ENCODE measurements around the gene LRRN3. TPM values are rescaled to one million over a fixed set of nuclear protein-coding genes. Genes with fewer than 3 reads are reported as not detected.

The LRRN3 gene
- total and polyA plus RNA-seq, 2 donors (not counting 1 experiment from before 2014, with no cell fraction given), result 1.8 to 3.9 TPM

- TF ChIP-seq CTCF (conservative IDR thresholded peaks at IDR 0.05 in 1 of 2, IDR thresholded peaks at IDR 0.05 in 1 of 2; ENCODE audit: low read depth in 1 of 2, low read length in 2 of 2), result no peak
- TF ChIP-seq EZH2 (IDR thresholded peaks at IDR 0.05; ENCODE audit: low read length, missing control alignments), result no peak
- DNase-seq (ENCODE audit: low read depth in 2 of 2), result peak in 1 of 2 donors; percentile 98
- no peaks in the 10 kb centered on the region for H3K36me3 ChIP-seq (ENCODE audit: control insufficient read depth, insufficient read depth, low read length)
- H3K9ac ChIP-seq (ENCODE audit: insufficient read depth, low read length), result no peak overlapping the region
- no peaks in the 10 kb centered on the region for H3K27me3 ChIP-seq (ENCODE audit: control insufficient read depth, insufficient read depth, low read length)
- H3K4me1 ChIP-seq (ENCODE audit: control insufficient read depth, extremely low read depth, insufficient read depth, low read length), result no peaks in the 10 kb centered on the region
- H3K9me3 ChIP-seq (ENCODE audit: control insufficient read depth, insufficient read depth, low read depth, low read length), result no peaks in the 10 kb centered on the region
- no peaks in the 10 kb centered on the region for H3K79me2 ChIP-seq (ENCODE audit: control insufficient read depth, insufficient read depth, low read length)
- no peaks in the 10 kb centered on the region for H4K20me1 ChIP-seq (ENCODE audit: control insufficient read depth, extremely low read depth, insufficient read depth, low read length)
- no peak overlapping the region for H3K27ac ChIP-seq (ENCODE audit: insufficient read depth, low read length)
- no peak overlapping the region for H2AFZ ChIP-seq (ENCODE audit: low read length)
- no peak overlapping the region for H3K4me3 ChIP-seq (replicated peaks in 1 of 4; ENCODE audit: control extremely low read depth in 1 of 4, insufficient read depth in 1 of 4, low read depth in 3 of 4, low read length in 4 of 4)
- no peak overlapping the region for H3K4me2 ChIP-seq (ENCODE audit: extremely low read depth, insufficient read depth, low read length)
Observed at GRCh38 chr7:111076205-111076604, 14.7 kb upstream of the LRRN3 start.

GRCh38 chr7:111077001-111077400 is 13.9 kb upstream of the LRRN3 start:
- Histone ChIP-seq H3K36me3 (ENCODE audit: control insufficient read depth, insufficient read depth, low read length) (no peaks in the 10 kb centered on the region), H3K4me3 (replicated peaks in 1 of 4; ENCODE audit: control extremely low read depth in 1 of 4, insufficient read depth in 1 of 4, low read depth in 3 of 4, low read length in 4 of 4) (no peak overlapping the region), H3K79me2 (ENCODE audit: control insufficient read depth, insufficient read depth, low read length) (no peaks in the 10 kb centered on the region), H2AFZ (ENCODE audit: low read length) (no peak overlapping the region), H4K20me1 (ENCODE audit: control insufficient read depth, extremely low read depth, insufficient read depth, low read length) (no peaks in the 10 kb centered on the region), H3K27me3 (ENCODE audit: control insufficient read depth, insufficient read depth, low read length) (no peaks in the 10 kb centered on the region), H3K4me1 (ENCODE audit: control insufficient read depth, extremely low read depth, insufficient read depth, low read length) (no peaks in the 10 kb centered on the region), H3K27ac (ENCODE audit: insufficient read depth, low read length) (no peak overlapping the region), H3K9me3 (ENCODE audit: control insufficient read depth, insufficient read depth, low read depth, low read length) (no peaks in the 10 kb centered on the region), H3K4me2 (ENCODE audit: extremely low read depth, insufficient read depth, low read length) (no peak overlapping the region), H3K9ac (ENCODE audit: insufficient read depth, low read length) (no peak overlapping the region)
- no peak for DNase-seq (ENCODE audit: low read depth in 2 of 2)
- TF ChIP-seq EZH2 (IDR thresholded peaks at IDR 0.05; ENCODE audit: low read length, missing control alignments) (no peak), CTCF (conservative IDR thresholded peaks at IDR 0.05 in 1 of 2, IDR thresholded peaks at IDR 0.05 in 1 of 2; ENCODE audit: low read depth in 1 of 2, low read length in 2 of 2) (no peak)

- Histone ChIP-seq H3K9ac (ENCODE audit: insufficient read depth, low read length) (no peak overlapping the region), H3K4me2 (ENCODE audit: extremely low read depth, insufficient read depth, low read length) (no peak overlapping the region), H3K27me3 (ENCODE audit: control insufficient read depth, insufficient read depth, low read length) (no peaks in the 10 kb centered on the region), H3K79me2 (ENCODE audit: control insufficient read depth, insufficient read depth, low read length) (no peaks in the 10 kb centered on the region), H3K36me3 (ENCODE audit: control insufficient read depth, insufficient read depth, low read length) (no peaks in the 10 kb centered on the region), H3K4me1 (ENCODE audit: control insufficient read depth, extremely low read depth, insufficient read depth, low read length) (no peaks in the 10 kb centered on the region), H4K20me1 (ENCODE audit: control insufficient read depth, extremely low read depth, insufficient read depth, low read length) (no peaks in the 10 kb centered on the region), H2AFZ (ENCODE audit: low read length) (no peak overlapping the region), H3K27ac (ENCODE audit: insufficient read depth, low read length) (no peak overlapping the region), H3K9me3 (ENCODE audit: control insufficient read depth, insufficient read depth, low read depth, low read length) (no peaks in the 10 kb centered on the region), H3K4me3 (replicated peaks in 1 of 4; ENCODE audit: control extremely low read depth in 1 of 4, insufficient read depth in 1 of 4, low read depth in 3 of 4, low read length in 4 of 4) (no peak overlapping the region)
- TF ChIP-seq CTCF (conservative IDR thresholded peaks at IDR 0.05 in 1 of 2, IDR thresholded peaks at IDR 0.05 in 1 of 2; ENCODE audit: low read depth in 1 of 2, low read length in 2 of 2) (no peak), EZH2 (IDR thresholded peaks at IDR 0.05; ENCODE audit: low read length, missing control alignments) (no peak)
- no peak for DNase-seq (ENCODE audit: low read depth in 2 of 2)
Observed at GRCh38 chr7:111080495-111081105, 10.3 kb upstream of the LRRN3 start.

Data from fibroblast of lung (primary cell).